GM23248 (cell line): ENCODE measurements around the gene SPR.

Source experiments
- EZH2 ChIP-seq: fragments of 200-600 bp; sonication (generic); IDR thresholded peaks from 2 replicates; pipeline ENCODE4 v1.6.1; 2018; ENCODE audit warnings: antibody characterized with exemption, mild to moderate bottlenecking; ENCODE audit not compliant: insufficient read depth, poor library complexity, severe bottlenecking
- EZH2phosphoT487 ChIP-seq: fragments of 200-600 bp; sonication (generic); IDR thresholded peaks from 2 replicates; pipeline ENCODE4 v1.6.1; 2018; ENCODE audit warnings: antibody characterized with exemption, moderate library complexity, mild to moderate bottlenecking, low read depth; ENCODE audit not compliant: insufficient read depth

DNA sequence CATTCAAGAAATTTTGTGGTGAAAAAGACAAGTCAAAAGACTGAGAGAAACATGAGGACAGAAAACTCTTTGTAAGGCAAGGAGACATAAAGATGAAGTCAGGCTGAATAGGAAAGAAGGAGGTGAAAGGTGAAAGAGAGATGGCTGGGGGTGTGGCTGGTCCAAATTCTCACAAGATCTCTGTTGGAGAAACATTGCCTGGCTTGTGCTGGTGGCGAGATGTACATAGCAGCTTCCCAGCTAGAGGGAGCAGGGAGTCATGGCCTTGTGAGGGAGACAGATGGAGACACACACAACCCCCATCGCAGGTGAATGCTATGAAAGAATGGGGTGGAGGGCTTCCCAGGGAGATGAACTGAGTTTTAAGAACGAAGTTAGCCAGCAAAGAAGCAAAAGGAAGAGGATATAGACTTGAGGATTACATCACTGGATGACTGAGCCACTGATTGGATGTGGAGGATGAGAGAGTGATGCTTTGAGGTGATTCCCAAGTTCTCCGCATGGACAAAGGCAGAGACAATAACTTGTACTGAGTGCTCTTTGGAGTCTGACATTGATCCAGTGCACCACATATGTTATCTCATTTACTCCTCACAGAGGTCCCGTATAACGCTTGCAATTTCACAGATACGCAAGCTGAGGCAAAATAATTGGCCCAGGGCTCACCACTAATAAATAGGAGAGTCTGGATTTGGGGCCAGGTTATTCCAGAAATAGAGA is 26.4 kb downstream of the SPR start:
- TF ChIP-seq EZH2 (no peak), EZH2phosphoT487 (no peak)
